NCI-H460 (cell line): ENCODE measurements around the gene ACOT8. TPM values are rescaled to one million over a fixed set of nuclear protein-coding genes. Genes with fewer than 3 reads are reported as not detected.

ENCODE experiments used
- DNase-seq: peaks from one replicate; pipeline ENCODE4 v3.0.0-alpha.2; 2016; ENCODE audit warnings: low read depth; ENCODE audit errors: extremely low read depth
- total RNA-seq: library from RNA; depleted of rRNA; stranded (reverse); fragments of >200 nt; shearing (Covaris generic); gene quantifications from 2 replicates; pipeline ENCODE4 v1.2.3, GENCODE V29; 2014

Gene ACOT8
- total RNA-seq, 1 experiment from 2014 or later: 21.6 TPM

GRCh38 chr20:45859916-45860315 lies 2.7 kb upstream of the ACOT8 start:
- no peak for DNase-seq

- DNase-seq: no peak
Measured at GRCh38 chr20:45857882-45858216, 657 bp upstream of the ACOT8 start.

DNA sequence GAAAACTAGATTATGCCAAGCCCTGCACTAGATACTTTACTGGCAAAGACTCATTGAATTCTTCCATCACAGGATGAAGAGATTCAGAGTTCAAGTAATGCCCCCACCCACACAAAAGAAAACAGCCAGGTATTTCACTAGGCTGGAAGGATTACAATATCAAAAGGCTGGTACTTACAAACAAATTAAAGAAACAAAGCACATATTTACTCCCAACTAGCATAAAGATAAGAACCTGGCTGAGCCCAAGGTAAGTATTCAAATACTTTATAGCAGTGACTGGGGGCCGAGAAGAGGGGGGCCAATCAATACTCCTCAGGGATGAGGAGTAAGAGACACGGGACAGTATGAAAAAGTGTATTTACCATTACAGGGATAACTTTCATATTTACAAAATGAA lies 3.7 kb downstream of the ACOT8 start:
- DNase-seq: no peak

DNA sequence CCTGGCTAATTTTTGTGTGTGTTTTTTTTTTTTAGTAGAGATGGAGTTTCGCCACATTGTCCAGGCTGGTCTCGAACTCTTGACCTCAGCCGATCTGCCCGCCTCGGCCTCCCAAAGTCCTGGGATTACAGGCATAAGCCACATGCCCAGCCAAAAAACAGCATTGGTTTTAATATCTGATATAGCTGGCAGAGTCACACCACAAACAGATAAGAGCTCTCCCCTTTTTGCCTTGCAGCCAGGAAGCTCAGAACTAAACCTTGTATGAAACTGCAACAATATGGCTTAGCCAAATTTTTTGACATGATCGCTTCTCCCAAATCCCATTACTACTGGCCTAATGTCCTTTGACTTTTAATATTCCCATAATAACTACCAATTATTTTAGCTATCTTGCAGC lies 4.9 kb downstream of the ACOT8 start:
- no peak for DNase-seq

GRCh38 chr20:45851501-45851900 lies 5.7 kb downstream of the ACOT8 start:
- no peak for DNase-seq

DNA sequence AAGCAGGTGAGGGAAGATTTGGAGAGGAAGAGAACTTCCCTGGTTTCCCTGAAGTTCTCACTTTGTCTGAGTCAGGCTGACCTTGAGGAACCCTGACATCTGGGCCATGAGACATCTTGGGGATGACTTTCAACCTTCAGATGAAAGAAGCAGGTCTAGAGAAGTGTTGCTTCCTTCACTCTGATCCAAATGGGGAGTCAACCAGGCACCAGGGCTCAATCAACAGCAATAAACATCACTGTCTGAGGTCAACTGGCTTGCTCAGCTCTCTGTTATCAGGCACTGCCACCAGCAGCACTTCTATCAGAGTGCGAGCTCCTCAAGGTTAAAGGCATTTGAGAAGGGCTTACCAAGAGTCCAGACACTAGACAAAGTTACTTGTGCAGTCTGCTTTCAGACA lies 6.3 kb downstream of the ACOT8 start:
- no peak for DNase-seq

- DNase-seq: no peak
Measured at GRCh38 chr20:45850238-45850637, 7.0 kb downstream of the ACOT8 start.

GRCh38 chr20:45848969-45849582 lies 8.1 kb downstream of the ACOT8 start:
- DNase-seq: no peak

- no peak for DNase-seq
Measured at GRCh38 chr20:45848421-45848820, 8.8 kb downstream of the ACOT8 start.

- no peak for DNase-seq
Measured at GRCh38 chr20:45845452-45845851, 11.7 kb downstream of the ACOT8 start.

DNA sequence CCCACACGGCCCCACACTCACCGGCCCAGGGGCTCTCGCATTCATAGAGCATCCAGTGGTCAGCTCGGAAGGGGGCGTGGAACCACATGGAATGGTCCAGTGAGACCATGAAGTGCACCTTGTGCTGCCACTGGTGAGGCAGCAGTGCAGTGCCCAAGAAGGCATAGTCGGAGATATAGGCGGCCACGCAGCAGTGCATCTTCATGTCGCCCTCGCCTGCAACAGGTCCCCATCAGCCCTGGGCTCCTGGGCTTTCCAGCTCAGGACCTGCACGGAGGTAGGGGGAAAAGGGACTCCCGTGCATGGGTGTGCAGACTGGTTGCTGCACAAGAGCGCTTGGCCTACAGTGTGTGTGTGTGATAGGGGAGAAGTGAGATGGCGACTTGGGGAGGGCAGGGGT lies 13.7 kb downstream of the ACOT8 start:
- DNase-seq: no peak

DNA sequence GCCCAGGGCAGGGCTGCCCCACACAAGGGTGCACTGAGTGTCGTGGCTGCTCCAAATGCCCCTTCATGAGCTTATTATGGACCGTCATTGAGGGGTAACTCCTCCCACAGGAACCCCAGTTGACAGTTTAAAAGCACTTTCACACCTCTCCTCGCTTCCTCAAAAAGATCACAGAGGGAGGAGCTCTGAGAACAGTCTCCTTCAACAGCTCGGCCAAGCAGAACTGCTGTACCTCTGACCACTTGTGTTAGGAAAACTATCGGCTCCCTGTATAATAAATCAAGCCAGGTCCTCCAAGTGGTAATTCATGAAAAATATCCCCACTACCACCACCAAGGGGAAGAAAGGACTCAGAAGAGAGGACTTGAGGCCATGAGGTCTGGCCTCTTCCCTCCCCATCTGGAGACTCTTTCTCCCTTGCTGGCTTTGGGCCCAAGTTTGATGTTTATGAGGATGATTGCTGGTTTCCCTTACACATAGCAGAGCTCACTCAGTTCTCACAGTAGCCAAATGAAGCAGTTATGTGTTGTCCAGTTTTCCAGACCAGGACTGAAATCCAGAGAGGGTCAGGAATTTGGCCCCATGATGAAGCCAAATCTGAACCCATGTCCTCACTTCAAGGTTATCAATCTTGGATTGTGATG lies 14.9 kb downstream of the ACOT8 start:
- DNase-seq: no peak

DNA sequence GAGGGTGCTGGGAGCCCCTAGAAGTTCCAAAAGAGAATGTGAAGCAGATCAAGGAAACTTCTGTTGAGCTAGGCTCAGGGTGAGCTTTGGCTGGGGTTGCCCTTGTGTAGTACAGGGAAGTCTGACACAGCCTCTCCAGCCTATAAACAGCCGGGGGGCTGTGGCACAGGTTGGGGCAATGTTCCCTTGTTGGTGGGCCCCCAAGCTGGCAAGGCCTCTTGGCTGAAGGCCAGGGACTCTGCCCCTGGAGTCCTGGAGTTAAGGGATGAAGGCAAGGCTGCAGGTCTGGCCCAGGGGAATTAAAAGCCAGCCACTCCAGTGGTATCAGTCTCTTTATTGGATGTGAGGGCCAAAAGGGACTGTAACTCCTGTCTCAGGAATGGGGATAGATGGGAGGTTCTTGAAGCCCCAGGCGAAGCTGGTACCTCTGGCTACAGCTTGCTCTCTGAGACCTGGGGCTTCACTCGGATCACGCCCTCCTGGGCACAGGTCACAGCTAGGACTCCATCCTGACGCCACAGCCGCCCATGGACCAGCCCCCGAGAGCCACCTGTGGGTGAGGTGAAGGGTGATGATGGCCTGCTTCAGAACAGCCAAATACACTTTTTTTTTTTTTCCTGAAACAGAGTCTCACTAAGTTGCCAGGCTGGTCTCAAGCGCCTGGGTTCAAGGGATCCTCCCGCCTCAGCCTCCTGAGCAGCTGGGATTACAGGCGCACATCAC lies 15.6 kb downstream of the ACOT8 start:
- no peak for DNase-seq

DNA sequence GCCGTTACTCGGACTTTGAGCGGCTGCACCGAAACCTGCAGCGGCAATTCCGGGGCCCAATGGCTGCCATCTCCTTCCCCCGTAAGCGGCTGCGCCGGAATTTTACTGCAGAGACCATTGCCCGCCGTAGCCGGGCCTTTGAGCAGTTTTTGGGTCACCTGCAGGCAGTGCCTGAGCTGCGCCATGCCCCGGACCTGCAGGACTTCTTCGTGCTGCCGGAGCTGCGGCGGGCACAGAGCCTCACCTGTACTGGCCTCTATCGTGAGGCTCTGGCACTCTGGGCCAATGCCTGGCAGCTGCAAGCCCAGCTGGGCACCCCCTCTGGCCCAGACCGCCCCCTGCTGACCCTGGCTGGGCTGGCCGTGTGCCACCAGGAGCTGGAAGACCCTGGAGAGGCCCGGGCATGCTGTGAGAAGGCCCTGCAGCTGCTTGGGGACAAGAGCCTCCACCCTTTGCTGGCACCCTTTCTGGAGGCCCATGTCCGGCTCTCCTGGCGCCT lies 16.4 kb downstream of the ACOT8 start:
- DNase-seq: no peak

- no peak for DNase-seq
Measured at GRCh38 chr20:45836841-45837240, 20.4 kb downstream of the ACOT8 start.

- DNase-seq: no peak
Measured at GRCh38 chr20:45835825-45836224, 21.4 kb downstream of the ACOT8 start.

DNA sequence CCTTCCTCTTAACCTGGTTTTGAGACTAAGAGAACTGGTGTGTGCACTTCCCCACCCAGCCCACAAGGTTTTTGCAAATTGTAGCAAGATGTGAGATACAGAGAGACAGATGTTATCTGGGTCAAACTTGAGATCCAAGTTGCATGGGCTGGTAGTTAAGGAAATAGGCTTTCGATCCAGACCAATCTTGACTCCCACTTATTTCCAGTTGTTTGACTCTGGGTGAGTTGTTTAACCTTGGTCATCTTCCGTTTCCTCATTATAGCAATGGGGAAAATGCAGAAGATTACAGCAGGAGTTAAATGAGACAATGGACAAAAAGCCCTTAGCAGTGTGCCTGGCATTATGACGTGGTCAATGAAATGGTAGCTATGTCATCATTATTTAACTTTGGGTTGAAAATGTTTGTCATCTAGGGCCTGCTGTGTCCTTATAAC lies 21.8 kb downstream of the ACOT8 start:
- no peak for DNase-seq

GRCh38 chr20:45834797-45835161 lies 22.4 kb downstream of the ACOT8 start:
- DNase-seq: no peak

DNA sequence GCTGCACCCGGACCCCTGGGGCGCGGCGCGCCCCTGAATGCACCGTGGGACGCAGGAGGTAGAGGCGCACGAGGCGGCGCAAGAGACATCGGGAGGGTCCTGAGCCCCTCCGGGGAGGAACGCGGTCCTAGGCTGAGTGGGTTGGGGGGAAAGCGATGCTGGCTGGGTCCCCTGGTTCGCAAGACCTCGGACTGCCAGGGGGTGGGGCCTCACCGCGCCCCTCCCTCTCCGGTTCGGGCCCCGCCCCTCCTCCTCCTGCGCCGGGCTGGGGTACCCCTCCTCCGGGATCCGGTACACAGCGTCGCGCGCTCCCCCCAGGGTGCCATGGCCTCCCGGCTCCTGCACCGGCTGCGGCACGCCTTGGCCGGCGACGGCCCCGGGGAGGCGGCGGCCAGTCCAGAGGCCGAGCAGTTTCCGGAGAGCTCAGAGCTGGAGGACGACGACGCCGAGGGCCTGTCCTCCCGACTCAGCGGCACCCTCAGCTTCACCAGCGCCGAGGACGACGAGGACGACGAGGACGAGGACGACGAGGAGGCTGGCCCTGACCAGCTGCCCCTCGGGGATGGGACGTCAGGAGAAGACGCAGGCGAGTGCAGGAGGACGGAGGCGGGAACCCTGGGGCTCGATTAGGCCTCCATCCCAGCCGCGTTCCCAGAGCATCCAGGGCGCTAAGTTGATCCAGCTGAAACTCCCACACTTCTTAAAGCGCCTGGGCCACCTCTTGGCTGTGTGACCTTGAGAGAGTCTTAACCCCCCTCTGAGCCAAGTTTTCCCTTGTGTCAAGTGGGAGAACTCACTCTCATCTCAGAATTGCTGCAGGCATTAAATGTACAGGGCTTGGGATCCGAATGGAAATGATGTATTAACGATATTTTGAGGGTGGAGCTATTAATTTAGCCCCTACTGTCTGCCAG lies 23.1 kb downstream of the ACOT8 start:
- DNase-seq: peak; percentile 47

GRCh38 chr20:45833030-45833882 lies 23.9 kb downstream of the ACOT8 start, which contains the start of gene SNX21:
SNX21 (plus strand) TSS chr20:45833799; CDS start chr20:45833920, 121 bp downstream.
- peak; percentile 70 for DNase-seq
